ENCODE results near the gene MRPL14. TPM values are rescaled to one million over a fixed set of nuclear protein-coding genes. Genes with fewer than 3 reads are reported as not detected.

Gene MRPL14
- total and polyA plus RNA-seq, 2 of the 4 experiments (the other 2 are of a cell fraction), result 43.7 to 87.9 TPM

GRCh38 chr6:44167567-44167966, 40.3 kb upstream of the MRPL14 start:
- POLR2A ChIA-PET (ENCODE audit: unreplicated experiment), result no interaction called here
- Histone ChIP-seq H2BK15ac (ENCODE audit: low read depth, low read length) (no peak overlapping the region), H3K4ac (ENCODE audit: low read depth, low read length) (no peak overlapping the region), H2AK5ac (ENCODE audit: low read depth, low read length) (no peak overlapping the region), H3K23ac (ENCODE audit: low read depth, low read length) (no peak overlapping the region), H3K9me3 (ENCODE audit: control insufficient read depth, insufficient read depth, low read length) (peaks cover 2% of the 10 kb centered on the region), H3K27ac (ENCODE audit: insufficient read depth, low read length) (no peak overlapping the region), H3K14ac (replicated peaks; ENCODE audit: low read depth, low read length) (no peak overlapping the region), H2BK120ac (ENCODE audit: low read depth, low read length) (no peak overlapping the region), H3K4me3 (ENCODE audit: insufficient read depth, low read depth, low read length) (no peak overlapping the region), H3K9me1 (ENCODE audit: insufficient read depth, low read length) (no peaks in the 10 kb centered on the region), H3K9ac (ENCODE audit: low read depth, low read length) (no peak overlapping the region), H2AK9ac (replicated peaks; ENCODE audit: low read depth, low read length, poor library complexity) (no peak overlapping the region), H2BK5ac (ENCODE audit: low read depth, low read length, poor library complexity, severe bottlenecking) (no peak overlapping the region), H3K27me3 (ENCODE audit: control insufficient read depth, insufficient read depth, low read length) (peaks cover 47% of the 10 kb centered on the region), H4K91ac (ENCODE audit: insufficient read depth, low read depth, low read length) (no peak overlapping the region), H4K5ac (ENCODE audit: low read depth, low read length) (no peak overlapping the region), H4K8ac (ENCODE audit: low read depth in 2 of 2, low read length in 2 of 2) (no peak overlapping the region), H3K4me2 (ENCODE audit: low read depth, low read length) (no peak overlapping the region), H2AFZ (replicated peaks; ENCODE audit: low read length, poor library complexity) (no peak overlapping the region), H3K56ac (ENCODE audit: extremely low read depth, insufficient read depth, low read length) (no peak overlapping the region), H3K4me1 (ENCODE audit: control insufficient read depth, insufficient read depth, low read length) (no peaks in the 10 kb centered on the region), H3K36me3 (ENCODE audit: control insufficient read depth, insufficient read depth, low read length) (no peaks in the 10 kb centered on the region), H3K18ac (ENCODE audit: low read depth, low read length) (no peak overlapping the region), H4K20me1 (ENCODE audit: insufficient read depth, low read length) (no peaks in the 10 kb centered on the region), H3K79me1 (ENCODE audit: low read depth in 1 of 2, low read length in 2 of 2) (no peaks in the 10 kb centered on the region), H2BK20ac (ENCODE audit: low read depth, low read length) (no peak overlapping the region)
- no peak for TF ChIP-seq BHLHE40 (IDR thresholded peaks at IDR 0.05; ENCODE audit: low read depth, low read length)
- no peak for TF ChIP-seq MAFK (IDR thresholded peaks at IDR 0.05; ENCODE audit: low read depth, low read length)
- no peak for TF ChIP-seq CHD1 (IDR thresholded peaks at IDR 0.05; ENCODE audit: low read depth, low read length)
- TF ChIP-seq MXI1 (IDR thresholded peaks at IDR 0.05; ENCODE audit: borderline replicate concordance, low read depth, low read length), result no peak
- TF ChIP-seq POLR2A (IDR thresholded peaks at IDR 0.05; ENCODE audit: low read depth, low read length), result no peak
- TF ChIP-seq NFE2L2 (IDR thresholded peaks at IDR 0.05; ENCODE audit: low read depth, low read length), result no peak
- TF ChIP-seq SMC3 (IDR thresholded peaks at IDR 0.05; ENCODE audit: low read depth, low read length), result no peak
- TF ChIP-seq, protein P1, sequence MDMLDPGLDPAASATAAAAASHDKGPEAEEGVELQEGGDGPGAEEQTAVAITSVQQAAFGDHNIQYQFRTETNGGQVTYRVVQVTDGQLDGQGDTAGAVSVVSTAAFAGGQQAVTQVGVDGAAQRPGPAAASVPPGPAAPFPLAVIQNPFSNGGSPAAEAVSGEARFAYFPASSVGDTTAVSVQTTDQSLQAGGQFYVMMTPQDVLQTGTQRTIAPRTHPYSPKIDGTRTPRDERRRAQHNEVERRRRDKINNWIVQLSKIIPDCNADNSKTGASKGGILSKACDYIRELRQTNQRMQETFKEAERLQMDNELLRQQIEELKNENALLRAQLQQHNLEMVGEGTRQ (IDR thresholded peaks at IDR 0.05; ENCODE audit: low read depth, low read length), result no peak
- no peak for TF ChIP-seq FOS (IDR thresholded peaks at IDR 0.05; ENCODE audit: low read depth, low read length)
- no peak for TF ChIP-seq RCOR1 (IDR thresholded peaks at IDR 0.05; ENCODE audit: insufficient replicate concordance, low read length)
- no peak for TF ChIP-seq CTCF (conservative IDR thresholded peaks at IDR 0.05; ENCODE audit: low read depth, low read length)
- TF ChIP-seq CEBPB (IDR thresholded peaks at IDR 0.05; ENCODE audit: low read depth, low read length), result no peak
- TF ChIP-seq, protein P2, sequence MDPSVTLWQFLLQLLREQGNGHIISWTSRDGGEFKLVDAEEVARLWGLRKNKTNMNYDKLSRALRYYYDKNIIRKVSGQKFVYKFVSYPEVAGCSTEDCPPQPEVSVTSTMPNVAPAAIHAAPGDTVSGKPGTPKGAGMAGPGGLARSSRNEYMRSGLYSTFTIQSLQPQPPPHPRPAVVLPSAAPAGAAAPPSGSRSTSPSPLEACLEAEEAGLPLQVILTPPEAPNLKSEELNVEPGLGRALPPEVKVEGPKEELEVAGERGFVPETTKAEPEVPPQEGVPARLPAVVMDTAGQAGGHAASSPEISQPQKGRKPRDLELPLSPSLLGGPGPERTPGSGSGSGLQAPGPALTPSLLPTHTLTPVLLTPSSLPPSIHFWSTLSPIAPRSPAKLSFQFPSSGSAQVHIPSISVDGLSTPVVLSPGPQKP (IDR thresholded peaks at IDR 0.05; ENCODE audit: borderline replicate concordance, low read depth, low read length), result no peak
- TF ChIP-seq RAD21 (IDR thresholded peaks at IDR 0.05; ENCODE audit: low read length), result no peak
- no peak for TF ChIP-seq MAZ (IDR thresholded peaks at IDR 0.05; ENCODE audit: borderline replicate concordance, low read depth, low read length)
- no peak for TF ChIP-seq RFX5 (IDR thresholded peaks at IDR 0.05; ENCODE audit: low read depth, low read length)
- in situ Hi-C loops (cut with MboI; ENCODE audit: low sequenced_read_pairs) (loop anchor here (10.0 kb wide), 1 partner anchor 167 kb away; no protein-coding TSS in a partner anchor), intact Hi-C loops (cut with micrococcal nuclease) (no loop called here), dilution Hi-C loops (cut with HindIII; ENCODE audit: low sequenced_read_pairs, unreplicated experiment) (no loop called here)
- CTCF ChIA-PET, result interaction anchor here (0.6 kb wide), 1 partner anchor 46 kb away, joined by 4 read pairs; no protein-coding TSS in a partner anchor
- no peak for ATAC-seq (ENCODE audit: low read depth)
- no peak for DNase-seq
- WGBS, 2 experiments (ENCODE audit: extremely low coverage in 2 of 2, insufficient read length in 1 of 2), result 67% methylated on average over 1 of the region's 1 CpG; no CpG with 5 or more reads in 1 of the 2 experiments
- no TSS peak for BruUV-seq (replicated peaks)

Data from IMR-90 (cell line).